GM13976 (cell line): ENCODE results near the gene CAMK2D.

Source experiments
- DNase-seq: peaks from one replicate; pipeline ENCODE4 v3.0.0; 2012; ENCODE audit warnings: low spot score
- in situ Hi-C: fragments of 300-500 bp; cut with MboI; formaldehyde crosslinking; loops from one replicate; pipeline ENCODE4 v1.12.0; 2022; ENCODE audit warnings: low sequenced_read_pairs, mixed read lengths, inconsistent platforms; ENCODE audit not compliant: unreplicated experiment
- TF ChIP-seq, protein P1 (sequence below): IDR thresholded peaks from 2 replicates; pipeline ENCODE4 v1.5.1; 2012; ENCODE audit warnings: borderline replicate concordance, mild to moderate bottlenecking; ENCODE audit not compliant: insufficient read depth; ENCODE audit errors: extremely low read depth, missing control alignments, control extremely low read depth

Gene CAMK2D

DNA sequence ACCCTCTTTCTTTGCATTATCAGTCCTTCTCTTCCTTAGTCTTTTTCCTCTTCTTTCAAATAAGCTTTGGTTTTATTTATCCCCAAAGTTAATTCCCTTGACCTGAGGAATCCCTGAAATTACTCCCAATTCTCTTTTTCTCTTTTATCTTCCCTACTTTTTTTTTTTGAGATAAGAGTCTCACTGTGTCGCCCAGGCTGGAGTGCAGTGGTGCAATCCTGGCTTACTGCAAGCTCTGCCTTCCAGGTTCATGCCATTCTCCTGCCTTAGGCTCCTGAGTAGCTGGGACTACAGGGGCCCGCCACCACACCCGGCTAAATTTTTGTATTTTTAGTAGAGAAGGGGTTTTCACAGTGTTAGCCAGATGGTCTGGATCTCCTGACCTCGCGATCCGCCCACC is 17.8 kb downstream of the CAMK2D start:
- TF ChIP-seq, protein P1, sequence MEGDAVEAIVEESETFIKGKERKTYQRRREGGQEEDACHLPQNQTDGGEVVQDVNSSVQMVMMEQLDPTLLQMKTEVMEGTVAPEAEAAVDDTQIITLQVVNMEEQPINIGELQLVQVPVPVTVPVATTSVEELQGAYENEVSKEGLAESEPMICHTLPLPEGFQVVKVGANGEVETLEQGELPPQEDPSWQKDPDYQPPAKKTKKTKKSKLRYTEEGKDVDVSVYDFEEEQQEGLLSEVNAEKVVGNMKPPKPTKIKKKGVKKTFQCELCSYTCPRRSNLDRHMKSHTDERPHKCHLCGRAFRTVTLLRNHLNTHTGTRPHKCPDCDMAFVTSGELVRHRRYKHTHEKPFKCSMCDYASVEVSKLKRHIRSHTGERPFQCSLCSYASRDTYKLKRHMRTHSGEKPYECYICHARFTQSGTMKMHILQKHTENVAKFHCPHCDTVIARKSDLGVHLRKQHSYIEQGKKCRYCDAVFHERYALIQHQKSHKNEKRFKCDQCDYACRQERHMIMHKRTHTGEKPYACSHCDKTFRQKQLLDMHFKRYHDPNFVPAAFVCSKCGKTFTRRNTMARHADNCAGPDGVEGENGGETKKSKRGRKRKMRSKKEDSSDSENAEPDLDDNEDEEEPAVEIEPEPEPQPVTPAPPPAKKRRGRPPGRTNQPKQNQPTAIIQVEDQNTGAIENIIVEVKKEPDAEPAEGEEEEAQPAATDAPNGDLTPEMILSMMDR, result no peak
- no peak for DNase-seq
- in situ Hi-C loops, result no loop called here

DNA sequence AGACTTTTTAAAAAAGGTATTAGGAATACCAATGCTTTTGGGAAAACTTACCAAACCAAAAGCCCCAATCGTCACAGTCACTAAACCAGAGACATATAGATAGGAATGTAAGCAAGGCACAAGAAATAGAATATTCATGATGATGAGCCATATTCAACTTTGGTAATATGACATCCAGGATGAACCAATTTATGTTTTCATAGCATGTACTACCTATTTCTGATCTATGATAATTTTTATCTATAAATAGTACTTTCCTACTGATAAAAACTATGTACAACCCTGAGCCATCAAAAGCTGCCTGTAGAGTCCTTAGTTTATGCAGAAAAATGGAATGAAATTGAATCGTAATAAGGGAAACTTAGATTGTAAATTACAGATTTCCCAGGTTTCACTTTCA is 18.9 kb downstream of the CAMK2D start:
- in situ Hi-C loops, result no loop called here
- TF ChIP-seq, protein P1, result no peak
- no peak for DNase-seq

DNA sequence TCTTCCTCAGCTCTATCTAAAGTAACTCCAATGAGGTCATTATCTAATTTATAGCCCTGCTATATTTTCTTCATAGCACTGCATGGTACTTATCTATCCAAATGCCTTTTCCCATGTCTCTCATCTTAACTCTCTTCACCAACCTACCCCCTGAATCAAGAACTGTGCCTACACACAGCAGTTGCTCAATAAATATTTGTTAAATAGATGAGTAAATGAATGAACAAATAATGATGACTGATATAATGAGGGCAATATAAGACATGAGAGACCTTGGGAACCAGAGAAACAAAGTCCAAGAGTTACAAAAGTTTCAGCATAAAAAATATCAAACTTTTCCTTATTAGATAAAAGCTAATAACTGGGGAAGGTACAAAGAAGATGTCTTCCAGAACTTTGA is 19.6 kb downstream of the CAMK2D start:
- DNase-seq, result no peak
- TF ChIP-seq, protein P1, result no peak
- in situ Hi-C loops, result no loop called here

DNA sequence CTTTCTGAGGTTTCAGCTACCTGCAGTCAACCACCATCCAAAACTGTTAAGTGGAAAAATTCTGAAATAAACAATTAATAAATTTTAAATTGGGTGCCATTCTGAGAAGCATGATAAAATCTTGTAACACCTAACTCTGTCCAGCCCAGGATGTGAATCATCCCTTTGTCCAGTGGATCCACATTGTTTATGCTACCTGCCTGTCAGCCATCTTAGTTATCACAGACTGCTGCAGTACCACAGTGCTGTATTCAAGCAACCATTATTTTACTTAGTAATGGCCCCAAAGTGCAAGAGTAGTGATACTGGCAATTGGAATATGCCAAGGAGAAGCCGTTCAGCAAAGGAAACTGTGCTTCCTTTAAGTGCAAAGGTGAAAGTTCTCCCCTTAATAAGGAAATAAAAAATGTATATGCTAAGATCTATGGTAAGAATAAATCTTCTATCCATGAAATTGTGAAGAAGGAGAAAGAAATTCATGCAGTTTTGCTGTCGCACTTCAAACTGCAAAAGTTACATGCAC is 20.6 kb downstream of the CAMK2D start:
- in situ Hi-C loops, result no loop called here
- TF ChIP-seq, protein P1, result no peak
- no peak for DNase-seq

DNA sequence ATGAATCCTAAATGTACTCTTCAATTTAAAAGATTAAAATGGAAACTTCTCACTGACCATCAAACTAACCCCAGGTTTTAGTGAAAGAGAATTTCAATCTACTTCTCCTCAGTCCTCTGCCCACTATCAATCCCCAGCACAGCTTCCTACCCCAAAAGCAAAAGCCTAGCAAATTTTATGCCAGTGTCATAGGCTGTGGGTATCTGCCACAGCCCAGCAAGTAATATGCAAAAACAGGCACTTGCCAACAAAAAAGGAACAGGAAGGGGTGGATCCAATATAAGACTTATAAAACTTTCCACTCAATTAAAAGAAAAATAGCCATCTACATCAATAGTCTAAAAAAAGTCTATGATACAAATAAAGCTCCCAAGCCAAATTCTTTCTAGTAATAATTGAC is 22.3 kb downstream of the CAMK2D start:
- TF ChIP-seq, protein P1, result no peak
- DNase-seq, result no peak
- in situ Hi-C loops, result no loop called here

DNA sequence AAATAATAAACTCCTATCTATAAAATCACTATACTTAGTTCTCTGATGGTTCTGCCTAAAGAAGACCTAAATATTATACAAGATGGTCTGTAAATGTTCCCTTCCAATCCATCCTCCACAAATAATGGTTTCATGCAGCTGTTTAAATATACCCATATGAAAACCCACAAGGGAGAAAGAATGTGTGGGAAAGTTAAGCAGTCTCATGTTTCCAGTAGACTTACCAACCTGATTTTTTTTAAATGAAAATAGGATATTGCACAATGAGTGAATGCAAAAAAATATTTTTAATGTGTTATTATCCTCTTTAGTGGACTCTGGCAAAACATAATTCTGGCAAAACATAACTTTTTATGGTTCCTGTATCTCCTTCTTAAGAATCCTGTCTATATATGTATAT is 23.3 kb downstream of the CAMK2D start:
- no peak for DNase-seq
- TF ChIP-seq, protein P1, result no peak
- in situ Hi-C loops, result no loop called here

DNA sequence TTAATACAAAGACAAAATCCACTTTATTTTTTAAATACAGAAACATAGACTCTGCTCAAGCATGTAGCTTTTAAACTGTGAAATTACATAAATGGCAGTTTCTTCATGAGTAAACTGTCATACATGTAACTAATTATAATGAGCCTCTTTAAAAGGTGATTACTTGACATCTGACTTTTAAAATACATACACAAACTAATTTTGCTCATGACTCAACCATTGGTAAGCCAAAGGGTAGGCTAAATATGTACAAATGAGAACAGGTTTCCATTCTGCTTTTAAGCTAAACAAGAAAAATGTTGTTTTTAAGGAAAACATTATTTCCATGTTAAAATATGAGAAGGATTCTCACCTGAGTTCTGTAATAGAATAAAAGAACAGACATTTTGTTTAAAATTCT is 27.9 kb downstream of the CAMK2D start:
- TF ChIP-seq, protein P1, result no peak
- DNase-seq, result no peak
- in situ Hi-C loops, result no loop called here
